Activated T-helper 1 cell treated with Interleukin-2 at 50 U/mL for 16 hours (primary cell): Measurements from ENCODE around the gene COASY.
A peak's percentile ranks its signal among the peaks of the same experiment; 100 is the strongest.
"Not testable (repeated sequence)": the region's sequence is repeated elsewhere in the genome, so short reads cannot be mapped to it uniquely, and the experiment has no call there.

Experiments used
- DNase-seq: peaks from one replicate; pipeline ENCODE4 v3.0.0-alpha.2; 2020; ENCODE audit warnings: low read depth

The COASY gene

GRCh38 chr17:42553161-42553818, 8.7 kb upstream of the COASY start:
- DNase-seq, result no peak

- no peak for DNase-seq
Measured at GRCh38 chr17:42553866-42554249, 8.1 kb upstream of the COASY start.

- peak; percentile 57 for DNase-seq
Measured at GRCh38 chr17:42554250-42555121, 7.5 kb upstream of the COASY start.

GRCh38 chr17:42555122-42555622, 6.8 kb upstream of the COASY start:
- no peak for DNase-seq

- not testable (repeated sequence) for DNase-seq
Measured at GRCh38 chr17:42555961-42556617, 5.9 kb upstream of the COASY start.

- DNase-seq, result no peak
Measured at GRCh38 chr17:42559075-42559474, 2.9 kb upstream of the COASY start.

GRCh38 chr17:42560246-42560645, 1.7 kb upstream of the COASY start:
- DNase-seq, result no peak

- no peak for DNase-seq
Measured at GRCh38 chr17:42562388-42563142, 617 bp downstream of the COASY start.

GRCh38 chr17:42563143-42563509, 1.2 kb downstream of the COASY start:
- no peak for DNase-seq

GRCh38 chr17:42563543-42563942, 1.6 kb downstream of the COASY start:
- DNase-seq, result no peak

- DNase-seq, result no peak
Measured at GRCh38 chr17:42563950-42564349, 2.0 kb downstream of the COASY start.

- no peak for DNase-seq
Measured at GRCh38 chr17:42564815-42565522, 3.0 kb downstream of the COASY start.

GRCh38 chr17:42565523-42566214, 3.7 kb downstream of the COASY start:
- DNase-seq, result no peak

- DNase-seq, result no peak
Measured at GRCh38 chr17:42566215-42566882, 4.4 kb downstream of the COASY start.

GRCh38 chr17:42566883-42567573, 5.1 kb downstream of the COASY start, which contains the start of gene MLX:
MLX (plus strand) TSS chr17:42567100; CDS start chr17:42567125, 25 bp downstream.
- DNase-seq, result peak; percentile 89

GRCh38 chr17:42568341-42569111, 6.6 kb downstream of the COASY start:
- DNase-seq, result no peak

- DNase-seq, result no peak
Measured at GRCh38 chr17:42571435-42572225, 9.7 kb downstream of the COASY start.

GRCh38 chr17:42573095-42573494, 11.1 kb downstream of the COASY start:
- DNase-seq, result no peak
